ENCODE data around the gene KSR1.

DNA sequence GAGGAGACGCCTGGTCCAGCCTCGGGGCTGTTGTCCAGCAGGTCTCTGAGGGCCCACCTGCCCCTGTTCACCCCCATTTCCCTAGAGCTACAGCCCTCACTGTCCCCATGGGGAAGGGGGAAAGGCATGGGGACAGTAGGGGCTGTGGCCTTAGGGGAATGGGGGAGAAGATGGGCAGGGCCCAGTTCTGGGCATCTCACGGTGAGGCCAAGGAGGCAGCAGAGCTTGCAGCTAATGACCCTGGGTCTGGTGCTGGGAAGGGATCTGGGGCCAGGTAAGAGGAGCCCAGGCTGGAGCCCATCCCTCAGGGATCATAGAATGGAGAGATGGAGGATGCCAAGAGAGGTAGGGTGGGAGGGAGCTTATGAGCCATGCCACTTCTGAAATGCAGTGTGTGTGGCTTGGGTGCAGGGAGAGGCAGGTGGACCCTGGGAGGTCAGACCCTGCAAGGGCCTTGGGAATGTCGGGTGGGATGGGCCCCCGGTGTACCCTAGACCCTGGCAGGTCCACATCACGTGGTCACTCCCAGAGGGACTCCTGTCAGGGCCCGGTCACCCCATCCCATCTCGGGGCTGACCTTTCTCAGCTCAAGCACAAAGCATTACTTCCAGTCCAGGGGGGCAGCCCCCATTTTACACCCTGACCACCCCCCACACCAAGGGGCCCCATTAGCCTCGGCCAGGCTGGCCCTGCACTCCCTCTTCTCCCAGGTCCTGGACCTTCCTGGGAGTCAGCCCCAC, 35.9 kb upstream of the KSR1 start:
- TF ChIP-seq, protein P1, sequence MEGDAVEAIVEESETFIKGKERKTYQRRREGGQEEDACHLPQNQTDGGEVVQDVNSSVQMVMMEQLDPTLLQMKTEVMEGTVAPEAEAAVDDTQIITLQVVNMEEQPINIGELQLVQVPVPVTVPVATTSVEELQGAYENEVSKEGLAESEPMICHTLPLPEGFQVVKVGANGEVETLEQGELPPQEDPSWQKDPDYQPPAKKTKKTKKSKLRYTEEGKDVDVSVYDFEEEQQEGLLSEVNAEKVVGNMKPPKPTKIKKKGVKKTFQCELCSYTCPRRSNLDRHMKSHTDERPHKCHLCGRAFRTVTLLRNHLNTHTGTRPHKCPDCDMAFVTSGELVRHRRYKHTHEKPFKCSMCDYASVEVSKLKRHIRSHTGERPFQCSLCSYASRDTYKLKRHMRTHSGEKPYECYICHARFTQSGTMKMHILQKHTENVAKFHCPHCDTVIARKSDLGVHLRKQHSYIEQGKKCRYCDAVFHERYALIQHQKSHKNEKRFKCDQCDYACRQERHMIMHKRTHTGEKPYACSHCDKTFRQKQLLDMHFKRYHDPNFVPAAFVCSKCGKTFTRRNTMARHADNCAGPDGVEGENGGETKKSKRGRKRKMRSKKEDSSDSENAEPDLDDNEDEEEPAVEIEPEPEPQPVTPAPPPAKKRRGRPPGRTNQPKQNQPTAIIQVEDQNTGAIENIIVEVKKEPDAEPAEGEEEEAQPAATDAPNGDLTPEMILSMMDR (IDR thresholded peaks at IDR 0.05) = no peak
- TF ChIP-seq POLR2A (IDR thresholded peaks at IDR 0.05) = no peak
